Fibroblast of villous mesenchyme (primary cell): ENCODE results near the gene LIFR. TPM values are rescaled to one million over a fixed set of nuclear protein-coding genes. Genes with fewer than 3 reads are reported as not detected.

ENCODE experiments used
- DNase-seq: peaks from one replicate; pipeline ENCODE4 v3.0.0-alpha.2; 2010; ENCODE audit warnings: low read depth
- H3K4me3 ChIP-seq: 2 replicates; pipeline ENCODE4 v1.5.1; 2011; ENCODE audit warnings: low read depth, mild to moderate bottlenecking, low read length
- total RNA-seq: library from RNA; depleted of rRNA; stranded (reverse); fragments of >200 nt; gene quantifications from 2 replicates; pipeline ENCODE4 v1.2.3, GENCODE V29; 2012
- TF ChIP-seq, protein P1 (sequence below): IDR thresholded peaks from 2 replicates; pipeline ENCODE4 v1.5.1; 2012; ENCODE audit warnings: low read depth, mild to moderate bottlenecking, low read length; ENCODE audit not compliant: insufficient read depth

Gene LIFR
- total RNA-seq, 1 donor = 40.2 TPM

DNA sequence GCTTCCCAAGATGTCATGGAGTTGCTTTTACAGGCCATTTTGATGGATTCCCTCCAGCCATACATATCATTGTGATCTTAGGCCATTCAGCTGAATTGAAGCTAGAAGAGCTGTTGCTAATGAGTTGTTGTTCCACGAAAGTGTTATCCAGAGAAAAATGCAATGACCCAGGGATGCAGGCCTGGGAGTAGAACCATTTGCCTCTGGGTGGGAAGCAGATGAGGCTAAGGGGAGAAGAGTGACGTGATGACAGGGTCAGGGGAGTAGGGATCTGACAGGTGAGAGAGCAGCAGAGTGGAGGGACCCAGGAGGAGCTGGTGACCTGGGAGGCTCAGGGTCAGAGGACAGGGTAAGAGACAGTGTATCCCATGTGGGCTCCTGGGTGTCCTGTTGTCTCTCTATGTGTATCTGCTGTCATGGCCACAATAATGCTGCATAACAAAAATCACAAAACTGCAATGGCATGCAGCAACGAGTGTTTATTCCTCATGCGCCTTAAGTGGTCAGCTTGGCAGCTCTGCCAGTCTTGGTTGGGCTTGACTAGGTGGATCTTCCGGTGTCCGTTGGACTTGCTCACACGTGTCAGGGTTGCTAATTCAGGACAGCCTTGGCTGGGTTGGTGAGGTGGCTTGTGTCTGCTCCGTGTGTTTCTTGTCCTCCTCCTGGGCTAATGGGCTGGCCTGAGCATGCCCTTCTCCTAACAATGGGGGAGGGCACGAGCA is 90.6 kb downstream of the LIFR start:
- no peak for DNase-seq
- H3K4me3 ChIP-seq = no peak overlapping the region
- TF ChIP-seq, protein P1, sequence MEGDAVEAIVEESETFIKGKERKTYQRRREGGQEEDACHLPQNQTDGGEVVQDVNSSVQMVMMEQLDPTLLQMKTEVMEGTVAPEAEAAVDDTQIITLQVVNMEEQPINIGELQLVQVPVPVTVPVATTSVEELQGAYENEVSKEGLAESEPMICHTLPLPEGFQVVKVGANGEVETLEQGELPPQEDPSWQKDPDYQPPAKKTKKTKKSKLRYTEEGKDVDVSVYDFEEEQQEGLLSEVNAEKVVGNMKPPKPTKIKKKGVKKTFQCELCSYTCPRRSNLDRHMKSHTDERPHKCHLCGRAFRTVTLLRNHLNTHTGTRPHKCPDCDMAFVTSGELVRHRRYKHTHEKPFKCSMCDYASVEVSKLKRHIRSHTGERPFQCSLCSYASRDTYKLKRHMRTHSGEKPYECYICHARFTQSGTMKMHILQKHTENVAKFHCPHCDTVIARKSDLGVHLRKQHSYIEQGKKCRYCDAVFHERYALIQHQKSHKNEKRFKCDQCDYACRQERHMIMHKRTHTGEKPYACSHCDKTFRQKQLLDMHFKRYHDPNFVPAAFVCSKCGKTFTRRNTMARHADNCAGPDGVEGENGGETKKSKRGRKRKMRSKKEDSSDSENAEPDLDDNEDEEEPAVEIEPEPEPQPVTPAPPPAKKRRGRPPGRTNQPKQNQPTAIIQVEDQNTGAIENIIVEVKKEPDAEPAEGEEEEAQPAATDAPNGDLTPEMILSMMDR = no peak

DNA sequence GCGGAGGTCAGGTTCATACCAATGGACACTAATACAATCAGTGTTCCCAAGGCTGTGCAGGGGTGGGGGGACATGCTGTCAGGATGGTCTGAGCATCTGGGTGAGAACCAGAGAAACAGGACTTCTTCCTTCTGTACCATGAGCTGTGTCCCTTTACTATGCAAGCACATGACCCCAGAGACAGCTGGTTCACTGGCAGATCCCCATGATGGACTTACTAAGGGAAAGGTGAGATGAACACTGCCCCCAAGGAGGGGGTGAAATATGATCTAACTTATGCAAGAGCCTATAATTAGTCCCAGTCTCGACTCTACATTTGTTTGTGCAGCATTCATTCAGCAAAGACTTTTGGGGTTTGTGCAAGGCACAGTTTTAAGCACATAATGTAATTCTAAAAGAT is 91.4 kb downstream of the LIFR start:
- no peak overlapping the region for H3K4me3 ChIP-seq
- TF ChIP-seq, protein P1 = no peak
- peak; percentile 59 for DNase-seq

DNA sequence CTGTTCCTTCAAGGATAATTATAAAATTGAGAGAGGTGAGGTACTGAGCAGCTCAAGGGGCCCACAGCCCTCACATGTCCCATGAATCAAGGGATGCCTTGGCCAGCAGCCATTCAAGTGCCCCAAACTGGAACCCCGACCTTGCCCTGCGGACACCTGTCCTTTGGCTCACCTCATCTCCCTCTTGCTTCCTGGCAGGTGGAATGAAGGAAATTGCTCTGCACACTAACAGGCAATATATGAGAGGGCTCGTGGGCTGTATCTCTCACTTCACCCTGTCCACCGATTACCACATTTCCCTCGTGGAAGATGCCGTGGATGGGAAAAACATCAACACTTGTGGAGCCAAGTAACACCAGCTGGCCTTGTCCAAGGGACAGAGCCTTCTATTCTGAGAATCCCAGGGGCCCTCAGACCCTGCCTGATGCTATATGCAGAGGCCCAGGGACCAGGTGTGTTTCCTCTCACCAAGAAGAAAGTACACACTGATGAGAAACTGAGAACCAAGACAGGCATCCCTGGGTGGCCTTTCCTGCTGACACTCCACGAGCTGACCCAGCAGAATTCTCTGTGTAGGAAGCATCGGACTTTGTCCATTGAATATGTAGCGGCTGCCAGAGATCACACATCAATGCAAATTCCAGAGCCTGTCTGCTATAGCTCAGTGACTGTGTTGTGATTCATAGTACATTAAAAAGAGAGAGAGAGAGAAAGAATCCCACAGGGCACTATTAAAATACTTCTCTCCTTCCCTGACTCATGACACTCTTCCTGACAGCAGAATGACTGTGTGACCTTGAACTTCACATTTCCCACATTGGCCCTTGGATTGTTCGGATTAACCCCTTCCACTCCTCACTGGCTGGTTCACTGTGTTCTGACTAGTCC is 92.6 kb downstream of the LIFR start:
- TF ChIP-seq, protein P1 = no peak
- H3K4me3 ChIP-seq = no peak overlapping the region
- peak; percentile 90 for DNase-seq

DNA sequence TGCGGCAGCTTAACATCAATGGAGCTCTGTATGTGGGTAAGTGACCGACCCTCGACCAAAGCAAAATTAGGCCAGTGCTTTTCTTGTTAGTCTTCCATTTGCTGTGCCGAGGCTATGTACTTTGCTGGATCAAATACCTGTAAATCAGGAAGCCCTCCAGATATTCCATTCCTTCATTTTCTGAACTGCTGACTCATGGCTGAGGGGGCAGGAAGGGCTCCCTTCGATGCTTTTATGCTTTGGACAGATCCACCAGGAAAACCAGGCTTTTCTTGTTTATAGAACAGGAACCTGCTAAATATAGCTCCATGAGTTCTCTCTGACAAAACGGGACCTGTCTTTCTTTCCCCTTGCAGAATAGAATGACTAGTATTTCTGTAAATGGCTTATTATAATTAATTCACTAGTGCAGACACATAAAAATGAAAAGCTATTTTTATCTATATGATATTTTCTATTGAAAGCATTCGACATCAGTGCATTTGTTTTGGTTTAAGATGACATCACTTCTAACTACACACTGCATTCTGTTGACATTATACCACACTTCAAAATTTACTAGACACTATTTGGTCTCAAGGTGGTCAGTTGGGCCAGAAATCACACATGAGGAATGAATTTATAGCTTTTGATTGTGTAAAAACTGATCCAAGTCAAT is 93.3 kb downstream of the LIFR start:
- TF ChIP-seq, protein P1 = no peak

DNA sequence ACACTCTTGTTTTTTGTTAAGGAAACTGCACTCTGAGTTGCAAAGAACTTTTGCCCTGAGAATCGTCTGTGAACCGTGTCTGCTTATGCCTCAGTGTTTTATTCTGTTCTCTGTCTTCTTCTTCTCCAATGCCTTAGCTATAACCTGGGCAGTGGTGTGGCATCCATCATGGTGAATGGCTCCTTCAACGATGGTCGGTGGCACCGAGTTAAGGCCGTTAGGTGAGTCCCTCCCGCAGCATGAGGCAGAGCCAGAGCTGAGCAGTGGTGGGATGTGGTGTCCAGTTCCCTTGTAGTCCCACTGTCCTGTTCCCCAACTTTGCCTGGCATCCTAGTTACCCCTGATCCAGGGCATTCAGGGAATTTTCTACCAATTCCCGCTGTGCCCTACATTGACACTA is 98.3 kb downstream of the LIFR start:
- TF ChIP-seq, protein P1 = no peak
- DNase-seq = no peak

More for the DNA sequence above, 93.3 kb downstream of the LIFR start:
- H3K4me3 ChIP-seq = no peak overlapping the region
- peak; percentile 69 for DNase-seq

DNA sequence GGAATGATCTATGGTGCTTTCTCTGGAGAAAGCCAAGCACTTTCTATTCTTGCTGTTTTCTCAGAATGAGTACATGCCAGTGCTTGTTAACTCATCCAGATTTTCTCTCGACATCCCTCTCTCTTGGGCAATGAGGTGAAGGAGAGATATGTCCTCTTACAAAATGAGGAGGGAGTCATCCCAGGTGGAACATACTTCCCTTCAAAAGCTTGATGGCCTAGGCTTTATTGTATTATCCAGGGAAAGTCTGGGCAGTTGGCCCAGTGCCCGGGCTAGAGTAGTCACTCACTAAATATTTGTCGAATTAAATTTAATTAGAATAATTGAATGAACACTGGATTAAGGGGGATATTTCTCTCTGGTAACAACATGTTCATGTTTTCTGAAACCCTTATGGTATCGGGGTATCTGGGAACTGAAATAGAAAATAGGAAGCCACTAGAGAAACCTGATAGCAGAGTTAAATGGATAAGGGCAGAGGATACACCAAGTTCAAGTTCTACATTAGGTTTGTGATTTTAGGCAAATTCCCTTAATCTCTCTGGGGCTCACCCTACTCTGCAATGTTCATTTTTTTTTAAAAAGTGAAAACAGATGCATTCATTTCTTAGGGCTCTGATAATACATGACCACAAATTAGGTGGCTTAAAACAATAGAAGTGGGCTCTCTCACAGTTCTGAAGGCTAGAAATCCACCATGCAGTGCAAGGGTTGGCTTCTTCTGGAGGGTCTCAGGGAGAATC is 99.6 kb downstream of the LIFR start:
- TF ChIP-seq, protein P1 = no peak
- no peak for DNase-seq
- no peak overlapping the region for H3K4me3 ChIP-seq

More for the DNA sequence above, 98.3 kb downstream of the LIFR start:
- no peak overlapping the region for H3K4me3 ChIP-seq
